Caki2 (cell line): ENCODE results near the gene ONECUT2. TPM values are rescaled to one million over a fixed set of nuclear protein-coding genes. Genes with fewer than 3 reads are reported as not detected.
"Not testable (repeated sequence)": the region's sequence is repeated elsewhere in the genome, so short reads cannot be mapped to it uniquely, and the experiment has no call there.

ENCODE experiments used
- DNase-seq: peaks from one replicate; pipeline ENCODE4 v3.0.0-alpha.2; 2015; ENCODE audit warnings: low read depth
- in situ Hi-C: cut with HindIII; loops from 2 replicates; pipeline ENCODE4 v1.10.0; 2016; ENCODE audit warnings: low sequenced_read_pairs, low pct_unique_long_range_greater_than_20kb, mixed read lengths
- total RNA-seq: library from RNA; depleted of rRNA; stranded (reverse); fragments of >200 nt; shearing (Covaris generic); gene quantifications from 2 replicates; pipeline ENCODE4 v1.2.3, GENCODE V29; 2014; ENCODE audit warnings: low replicate concordance; rRNA removed

Gene ONECUT2
- total RNA-seq: 0.03 and 0.44 TPM in 2 replicates

DNA sequence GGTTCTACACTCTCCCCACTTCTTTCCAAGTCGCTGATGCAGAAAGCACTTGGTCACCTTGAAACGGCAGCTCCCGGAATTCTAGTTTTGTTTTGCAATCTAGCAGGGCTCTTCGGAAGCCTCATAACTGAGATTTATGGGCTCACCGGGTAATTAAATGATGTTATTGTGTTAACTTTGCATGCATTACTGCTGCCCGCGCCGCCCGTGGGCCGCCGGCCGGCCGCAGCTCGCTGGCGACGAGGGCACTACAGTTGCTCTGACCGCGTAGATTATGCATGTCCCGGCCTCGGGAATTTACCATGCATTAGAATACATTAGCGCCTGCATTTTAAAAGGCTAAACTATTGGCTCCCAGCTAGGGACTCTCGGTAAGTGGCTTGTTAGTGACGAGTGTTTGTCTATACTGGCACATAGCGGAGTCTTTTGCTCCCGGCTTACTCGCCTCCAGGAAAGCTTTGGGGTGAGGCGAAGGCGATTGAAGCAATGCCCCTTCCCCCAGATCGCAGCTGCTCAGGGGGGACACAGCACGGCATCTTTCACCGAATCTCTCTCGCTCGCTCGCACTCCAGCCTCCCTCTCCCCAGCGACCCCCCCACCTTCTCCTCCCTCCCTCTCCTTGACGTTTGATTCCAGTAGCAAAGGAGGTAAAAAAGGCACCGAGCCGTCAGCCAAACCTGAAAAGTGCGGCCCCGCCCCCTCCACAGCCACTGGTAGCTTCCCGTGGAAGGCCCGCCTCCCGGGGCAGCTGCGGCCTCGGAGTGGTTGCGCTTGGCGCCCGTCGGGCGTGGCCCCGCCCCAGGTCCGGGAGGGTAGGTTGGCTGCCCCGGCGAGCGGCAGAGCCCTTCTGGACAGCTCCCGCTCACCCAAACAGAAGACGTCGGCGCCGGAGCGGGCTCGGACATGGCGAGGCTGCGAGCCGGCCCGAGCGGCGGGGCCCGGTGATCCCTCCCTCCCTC is at the start of gene ONECUT2:
Gene ONECUT2 (plus strand): TSS at position 839 of the 959 bp plus-strand sequence. CDS start 343 bp downstream, outside the sequence.
- in situ Hi-C loops: no loop called here
- DNase-seq: peak; percentile 84

GRCh38 chr18:57389271-57389670 is 45.9 kb upstream of the ONECUT2 start:
- no peak for DNase-seq
- in situ Hi-C loops: no loop called here

DNA sequence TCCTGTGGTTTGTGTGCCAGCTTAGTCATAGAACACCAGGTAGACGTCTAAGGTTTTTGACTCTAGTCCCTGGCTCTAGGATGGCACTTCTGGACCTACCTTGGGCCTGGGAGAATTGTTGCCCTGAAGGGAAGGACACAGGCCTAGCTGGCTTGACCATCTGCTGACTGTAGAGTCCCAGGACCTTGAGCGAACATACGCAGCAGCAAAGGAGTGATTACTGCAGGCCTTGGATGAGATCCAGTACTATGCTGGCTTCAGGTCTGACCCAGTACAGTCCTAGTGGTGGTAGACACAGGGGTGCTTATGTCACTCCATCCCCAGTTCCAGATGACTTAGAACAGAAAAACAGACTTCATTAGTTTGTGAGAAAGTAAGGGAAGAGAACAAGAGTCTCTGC is 45.1 kb upstream of the ONECUT2 start:
- no peak for DNase-seq
- in situ Hi-C loops: no loop called here

DNA sequence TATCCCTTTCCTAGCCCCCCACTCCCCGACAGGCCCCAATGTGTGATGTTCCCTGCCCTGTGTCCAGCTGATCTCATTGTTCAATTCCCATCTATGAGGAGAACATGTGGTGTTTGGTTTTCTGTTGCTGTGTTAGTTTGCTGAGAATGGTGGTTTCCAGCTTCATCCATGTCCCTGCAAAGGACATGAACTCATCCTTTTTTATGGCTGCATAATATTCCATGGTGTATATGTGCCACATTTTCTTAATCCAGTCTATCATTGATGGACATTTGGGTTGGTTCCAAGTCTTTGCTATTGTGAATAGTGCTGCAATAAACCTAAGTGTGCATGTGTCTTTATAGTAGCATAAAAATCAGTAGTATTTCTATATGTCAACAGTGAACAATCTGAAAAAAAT is 40.4 kb upstream of the ONECUT2 start:
- DNase-seq, in situ Hi-C loops: not testable (repeated sequence)

GRCh38 chr18:57396831-57397230 is 38.3 kb upstream of the ONECUT2 start:
- in situ Hi-C loops, DNase-seq: not testable (repeated sequence)

DNA sequence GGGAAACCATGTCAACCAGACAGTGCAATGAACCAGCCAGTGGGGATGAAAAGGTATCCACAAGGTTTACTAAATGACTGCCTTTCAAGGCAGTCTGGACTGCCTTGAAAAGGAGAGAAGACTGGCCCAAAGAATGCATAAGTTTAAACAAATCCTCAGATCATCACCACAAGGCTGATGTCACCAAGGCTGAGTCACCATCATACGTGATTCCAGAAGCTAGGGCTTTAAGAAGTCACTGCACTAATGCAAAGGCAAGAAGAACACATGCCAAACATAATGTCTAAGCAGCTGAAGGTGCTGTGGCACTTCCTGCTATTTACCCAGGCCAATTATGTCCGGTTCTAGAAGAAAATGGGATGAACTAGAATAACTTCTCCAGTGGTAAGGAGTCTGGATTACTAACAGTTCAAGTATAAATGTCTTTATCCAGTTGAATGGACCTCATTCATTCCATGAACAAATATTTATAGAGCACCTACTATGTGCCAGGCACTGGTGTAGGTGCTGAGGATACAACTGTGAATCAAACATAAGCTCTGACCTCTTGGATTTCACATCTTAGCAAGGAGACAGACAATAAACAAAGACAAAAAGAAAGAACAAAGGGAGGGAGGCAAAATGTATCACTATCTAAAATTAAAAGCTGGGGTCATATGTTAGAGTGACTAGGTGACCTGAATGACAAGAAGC is 37.6 kb upstream of the ONECUT2 start:
- in situ Hi-C loops: no loop called here
- DNase-seq: peak; percentile 55

DNA sequence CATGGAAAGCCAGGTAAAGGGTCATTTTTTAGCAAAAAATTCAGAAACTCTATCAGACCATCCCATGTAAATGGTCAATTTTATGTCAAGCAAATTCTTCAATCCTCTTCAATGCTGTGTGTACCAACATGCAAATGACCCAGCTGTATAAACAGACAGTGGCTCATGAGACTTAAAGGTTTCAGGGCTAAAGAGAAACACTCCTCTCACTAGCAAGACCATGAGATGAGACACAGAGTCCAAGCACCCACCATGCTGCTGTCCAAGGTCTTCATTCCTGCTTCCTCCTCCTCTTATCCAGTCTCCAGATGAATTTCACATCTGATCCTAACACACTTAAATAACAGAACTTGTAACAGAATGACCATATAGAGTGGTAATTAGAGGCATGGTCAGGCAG is 30.8 kb upstream of the ONECUT2 start:
- in situ Hi-C loops: no loop called here
- DNase-seq: no peak

GRCh38 chr18:57409650-57410049 is 25.5 kb upstream of the ONECUT2 start:
- DNase-seq: no peak
- in situ Hi-C loops: no loop called here

DNA sequence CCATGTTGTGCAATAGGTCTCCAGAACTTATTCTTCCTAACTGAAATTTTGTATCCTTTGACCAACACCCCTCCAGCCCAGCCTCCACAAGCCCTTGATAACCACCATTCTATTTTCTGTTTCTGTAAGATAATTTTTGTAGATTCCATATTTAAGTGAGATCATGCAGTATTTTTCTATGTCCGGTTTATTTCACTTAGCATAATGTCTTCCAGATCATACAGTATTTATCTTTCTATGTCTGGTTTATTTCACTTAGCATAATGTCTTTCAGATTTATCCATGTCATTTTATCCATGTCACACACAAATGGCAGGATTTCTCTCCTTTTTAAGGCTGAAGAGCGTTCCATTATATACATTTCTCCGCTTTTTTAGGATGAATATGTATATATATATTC is 24.4 kb upstream of the ONECUT2 start:
- in situ Hi-C loops: no loop called here

GRCh38 chr18:57416542-57416941 is 18.6 kb upstream of the ONECUT2 start:
- in situ Hi-C loops: no loop called here
- DNase-seq: no peak

More for the DNA sequence above, 24.4 kb upstream of the ONECUT2 start:
- no peak for DNase-seq

- in situ Hi-C loops: no loop called here
- DNase-seq: no peak
These were observed 12.8 kb upstream of the ONECUT2 start for GRCh38 chr18:57422313-57422872.

DNA sequence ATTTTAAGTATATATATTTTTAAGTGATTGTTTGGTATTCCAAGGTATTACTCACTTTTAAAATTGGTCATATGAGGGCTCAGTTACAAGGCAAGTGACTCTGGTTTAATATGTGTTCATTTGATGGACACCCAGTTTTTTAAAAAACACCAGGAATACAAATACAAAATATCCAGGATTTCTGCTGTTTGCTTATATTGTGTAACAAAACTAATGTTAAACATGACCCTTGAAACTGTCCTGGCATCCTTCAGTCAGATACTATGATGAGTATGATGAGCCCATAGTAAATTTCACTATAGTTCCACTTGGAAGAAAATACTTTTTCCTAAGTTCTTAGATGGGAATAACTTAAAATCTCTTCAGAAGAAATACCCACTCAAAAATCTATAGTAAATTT is 11.4 kb upstream of the ONECUT2 start:
- in situ Hi-C loops: no loop called here
- no peak for DNase-seq

GRCh38 chr18:57425096-57425495 is 10.1 kb upstream of the ONECUT2 start:
- in situ Hi-C loops: no loop called here
- DNase-seq: no peak

DNA sequence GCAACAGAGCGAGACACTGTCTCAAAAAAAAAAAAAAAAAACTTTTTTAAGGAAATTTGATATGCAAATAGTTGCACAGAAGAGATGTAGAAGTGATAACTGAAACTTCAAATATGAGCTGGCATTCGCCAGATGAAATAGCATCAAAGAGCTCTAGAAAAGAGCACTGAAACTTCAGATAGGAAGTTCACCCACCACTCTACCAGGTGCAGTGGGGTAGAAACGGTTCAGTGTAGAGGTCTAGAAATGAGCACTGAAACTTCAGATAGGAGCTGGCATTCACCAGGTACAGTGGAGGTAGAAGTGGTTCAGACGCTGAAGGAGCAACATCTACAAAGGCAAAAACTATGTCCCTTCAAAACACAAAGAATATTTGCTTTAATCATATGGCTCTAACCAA is 9.0 kb upstream of the ONECUT2 start:
- in situ Hi-C loops: no loop called here
- DNase-seq: no peak

GRCh38 chr18:57427429-57428201 is 7.6 kb upstream of the ONECUT2 start:
- in situ Hi-C loops: no loop called here
- no peak for DNase-seq

DNA sequence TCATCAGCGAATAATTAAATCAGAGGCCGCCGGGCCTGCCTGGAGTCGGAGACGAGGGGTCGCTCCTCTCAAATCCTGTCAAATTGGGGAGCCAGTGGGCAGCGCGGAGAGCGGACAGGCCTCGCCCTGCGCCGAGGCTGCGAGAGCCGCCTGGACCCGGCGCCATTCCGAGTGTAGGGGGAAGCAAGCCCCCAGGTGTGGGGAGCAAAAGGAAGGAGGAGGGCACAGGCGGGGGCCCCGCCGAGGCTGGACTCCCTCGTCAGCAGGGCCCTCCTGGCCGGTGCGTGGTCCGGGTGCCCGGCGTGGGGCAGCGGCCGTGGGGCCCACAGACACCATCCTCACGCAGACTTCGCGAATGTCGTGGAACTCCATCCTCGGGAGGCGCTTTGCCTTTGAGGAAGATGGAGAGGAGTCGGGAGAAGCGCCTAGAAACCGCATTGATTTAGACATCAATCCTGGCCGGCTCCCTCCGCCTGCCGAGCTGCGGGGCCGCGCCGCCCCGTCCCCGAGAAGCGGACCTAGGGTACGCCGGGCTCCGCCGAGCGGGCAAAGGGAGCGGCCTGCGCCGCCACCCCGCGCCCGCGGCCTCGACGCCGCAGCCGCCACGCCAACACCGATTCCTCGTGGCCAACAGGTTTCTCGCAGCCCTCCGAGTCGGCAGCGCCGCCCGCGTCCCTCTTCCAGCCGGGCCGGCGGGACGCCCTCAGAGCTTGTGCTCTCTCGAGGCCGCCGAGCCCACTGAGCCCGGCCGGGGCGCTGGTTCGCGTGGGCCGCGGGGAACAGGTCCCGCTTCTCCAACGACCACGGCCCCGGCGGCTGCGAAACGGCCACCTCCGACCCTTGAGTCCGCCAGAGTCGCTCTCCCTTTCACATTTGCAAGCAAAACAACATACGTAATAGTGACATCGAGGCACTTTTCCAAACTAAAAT is 6.7 kb upstream of the ONECUT2 start:
- in situ Hi-C loops: no loop called here
- no peak for DNase-seq
